ENCODE measurements around the gene ITPRID2.

Gene ITPRID2

GRCh38 chr2:181916726-181917718 is 25.5 kb downstream of the ITPRID2 start:
- Histone ChIP-seq H3K9me3 (ENCODE audit: insufficient read depth, low read length) (no peaks in the 10 kb centered on the region), H2AFZ (ENCODE audit: low read depth, low read length, severe bottlenecking) (no peak overlapping the region), H3K27me3 (ENCODE audit: low read length) (no peaks in the 10 kb centered on the region), H3K4me2 (ENCODE audit: low read depth, low read length, poor library complexity, severe bottlenecking) (no peak overlapping the region), H3K9me2 (replicated peaks; ENCODE audit: insufficient read depth, low read length) (no peaks in the 10 kb centered on the region), H3K4me3 (ENCODE audit: insufficient read depth, low read length, poor library complexity, severe bottlenecking) (no peak overlapping the region), H4K20me1 (ENCODE audit: low read depth, low read length) (no peaks in the 10 kb centered on the region), H3F3A (ENCODE audit: insufficient read depth) (no peaks in the 10 kb centered on the region), H3K27ac (ENCODE audit: low read depth, low read length) (no peak overlapping the region), H3K79me2 (ENCODE audit: insufficient read depth, low read length) (no peaks in the 10 kb centered on the region), H3K9ac (ENCODE audit: low read length) (no peak overlapping the region), H3K36me3 (ENCODE audit: low read length) (peaks cover 30% of the 10 kb centered on the region)
- TF ChIP-seq CTCF (IDR thresholded peaks at IDR 0.05; ENCODE audit: insufficient read depth, low read length, poor library complexity, severe bottlenecking) (no peak), EZH2phosphoT487 (conservative IDR thresholded peaks at IDR 0.05; ENCODE audit: low read length) (no peak)

- Histone ChIP-seq H3K4me2 (ENCODE audit: low read depth, low read length, poor library complexity, severe bottlenecking) (no peak overlapping the region), H3K4me3 (ENCODE audit: insufficient read depth, low read length, poor library complexity, severe bottlenecking) (no peak overlapping the region), H2AFZ (ENCODE audit: low read depth, low read length, severe bottlenecking) (no peak overlapping the region), H4K20me1 (ENCODE audit: low read depth, low read length) (0 out of 2 replicates have a peak, but pooled peaks cover under 1% of the 10 kb centered on the region), H3K9me2 (replicated peaks; ENCODE audit: insufficient read depth, low read length) (no peaks in the 10 kb centered on the region), H3K36me3 (ENCODE audit: low read length) (peaks cover 39% of the 10 kb centered on the region), H3K79me2 (ENCODE audit: insufficient read depth, low read length) (no peaks in the 10 kb centered on the region), H3K9ac (ENCODE audit: low read length) (no peak overlapping the region), H3K27me3 (ENCODE audit: low read length) (no peaks in the 10 kb centered on the region), H3K27ac (ENCODE audit: low read depth, low read length) (no peak overlapping the region), H3K9me3 (ENCODE audit: insufficient read depth, low read length) (no peaks in the 10 kb centered on the region), H3F3A (ENCODE audit: insufficient read depth) (no peaks in the 10 kb centered on the region)
- no peak for TF ChIP-seq CTCF (IDR thresholded peaks at IDR 0.05; ENCODE audit: insufficient read depth, low read length, poor library complexity, severe bottlenecking)
- TF ChIP-seq EZH2phosphoT487 (conservative IDR thresholded peaks at IDR 0.05; ENCODE audit: low read length): no peak
These were observed 26.7 kb downstream of the ITPRID2 start for GRCh38 chr2:181918188-181918587.

- Histone ChIP-seq H3K9me2 (replicated peaks; ENCODE audit: insufficient read depth, low read length) (no peaks in the 10 kb centered on the region), H3K9me3 (ENCODE audit: insufficient read depth, low read length) (no peaks in the 10 kb centered on the region), H3K9ac (ENCODE audit: low read length) (no peak overlapping the region), H4K20me1 (ENCODE audit: low read depth, low read length) (0 out of 2 replicates have a peak, but pooled peaks cover 4% of the 10 kb centered on the region), H3K27me3 (ENCODE audit: low read length) (no peaks in the 10 kb centered on the region), H3K36me3 (ENCODE audit: low read length) (peaks cover 33% of the 10 kb centered on the region), H3K4me3 (ENCODE audit: insufficient read depth, low read length, poor library complexity, severe bottlenecking) (no peak overlapping the region), H2AFZ (ENCODE audit: low read depth, low read length, severe bottlenecking) (no peak overlapping the region), H3F3A (ENCODE audit: insufficient read depth) (no peaks in the 10 kb centered on the region), H3K4me2 (ENCODE audit: low read depth, low read length, poor library complexity, severe bottlenecking) (no peak overlapping the region), H3K27ac (ENCODE audit: low read depth, low read length) (no peak overlapping the region), H3K79me2 (ENCODE audit: insufficient read depth, low read length) (no peaks in the 10 kb centered on the region; the same call in 1 of the 2 replicates)
- TF ChIP-seq EZH2phosphoT487 (conservative IDR thresholded peaks at IDR 0.05; ENCODE audit: low read length): no peak
- TF ChIP-seq CTCF (IDR thresholded peaks at IDR 0.05; ENCODE audit: insufficient read depth, low read length, poor library complexity, severe bottlenecking): no peak
These were observed 31.6 kb downstream of the ITPRID2 start for GRCh38 chr2:181923121-181923520.

All from SU-DHL-6 (cell line).